Renal cortex interstitium (tissue), 15 donors: Measurements from ENCODE around the gene BLTP1. TPM values are rescaled to one million over a fixed set of nuclear protein-coding genes. Genes with fewer than 3 reads are reported as not detected.
A peak's percentile ranks its signal among the peaks of the same experiment; 100 is the strongest.
"Not testable (repeated sequence)": the region's sequence is repeated elsewhere in the genome, so short reads cannot be mapped to it uniquely, and the experiment has no call there.

Experiments used
- DNase-seq, 11 donors: peaks; one replicate each; pipeline ENCODE4 v3.0.0-alpha.2; 2013; ENCODE audit warnings: low read depth in 9 of 11, low spot score in 4 of 11; ENCODE audit errors: extremely low read depth in 1 of 11
- long read RNA-seq, 16 experiments: transcript quantifications; one replicate each; lab custom pipeline, GENCODE V29; 2026
- polyA plus RNA-seq, 3 donors: library from polyadenylated mRNA; unstranded; fragments of 120-200 nt; gene quantifications; one replicate each; pipeline ENCODE4 v1.2.1, GENCODE V29; 2013; ENCODE audit not compliant: insufficient read length in 3 of 3

The BLTP1 gene
- 10 to 100 TPM; 78.4 to 95.0 (median 84.0) TPM for polyA plus RNA-seq
- long read RNA-seq, donor 1: 0 reads
- long read RNA-seq, donor 2, partial matches to known transcripts: 6 of 6 reads
- long read RNA-seq, donor 2, other reads (novel, unspliced or antisense): 0 of 6 reads
- long read RNA-seq, donor 3, partial matches to known transcripts: 35 of 35 reads
- long read RNA-seq, donor 3, other reads (novel, unspliced or antisense): 0 of 35 reads
- long read RNA-seq, donor 4, partial matches to known transcripts: 18 of 18 reads
- long read RNA-seq, donor 4, other reads (novel, unspliced or antisense): 0 of 18 reads
- long read RNA-seq, donor 5: 0 reads
- long read RNA-seq, donor 6, full-length matches to known transcripts: 1 of 12 reads
- long read RNA-seq, donor 6, partial matches to known transcripts: 11 of 12 reads
- long read RNA-seq, donor 6, other reads (novel, unspliced or antisense): 0 of 12 reads
- long read RNA-seq, donor 7, partial matches to known transcripts: 34 of 36 reads
- long read RNA-seq, donor 7, other reads (novel, unspliced or antisense): 0 of 36 reads
- long read RNA-seq, donor 8: 0 reads
- long read RNA-seq, donor 9: 0 reads
- long read RNA-seq, donor 10, partial matches to known transcripts: 39 of 39 reads
- long read RNA-seq, donor 10, other reads (novel, unspliced or antisense): 0 of 39 reads
- long read RNA-seq, donor 11, partial matches to known transcripts: 10 of 10 reads
- long read RNA-seq, donor 11, other reads (novel, unspliced or antisense): 0 of 10 reads
- long read RNA-seq, donor 12, partial matches to known transcripts: 11 of 11 reads
- long read RNA-seq, donor 12, other reads (novel, unspliced or antisense): 0 of 11 reads
- long read RNA-seq, donor 13: 0 reads
- long read RNA-seq, donor 14, partial matches to known transcripts: 9 of 9 reads
- long read RNA-seq, donor 14, other reads (novel, unspliced or antisense): 0 of 9 reads
- long read RNA-seq, donor 15: 0 reads
- long read RNA-seq, donor 16, partial matches to known transcripts: 27 of 27 reads
- long read RNA-seq, donor 16, other reads (novel, unspliced or antisense): 0 of 27 reads

- DNase-seq: peak; percentile 76 to 89 (median 85)
Observed at GRCh38 chr4:122151982-122152710, at the start of gene BLTP1. Gene BLTP1, plus strand, starts transcription at chr4:122152331. Its CDS starts 18,317 bp downstream, at chr4:122170648.

GRCh38 chr4:122104184-122104583, 47.9 kb upstream of the BLTP1 start:
- DNase-seq: no peak

- DNase-seq: no peak
Observed at GRCh38 chr4:122107680-122108079, 44.5 kb upstream of the BLTP1 start.

GRCh38 chr4:122110304-122110703, 41.8 kb upstream of the BLTP1 start:
- not testable (repeated sequence) for DNase-seq

- no peak for DNase-seq
Observed at GRCh38 chr4:122117743-122118142, 34.4 kb upstream of the BLTP1 start.

GRCh38 chr4:122118243-122118642, 33.9 kb upstream of the BLTP1 start:
- no peak for DNase-seq

GRCh38 chr4:122119739-122120138, 32.4 kb upstream of the BLTP1 start:
- DNase-seq: no peak

GRCh38 chr4:122121593-122121992, 30.5 kb upstream of the BLTP1 start:
- no peak for DNase-seq

GRCh38 chr4:122122083-122122482, 30.0 kb upstream of the BLTP1 start:
- DNase-seq: no peak

GRCh38 chr4:122129061-122129460, 23.1 kb upstream of the BLTP1 start:
- no peak for DNase-seq

GRCh38 chr4:122131562-122132157, 20.5 kb upstream of the BLTP1 start:
- no peak for DNase-seq

GRCh38 chr4:122132891-122133290, 19.2 kb upstream of the BLTP1 start:
- no peak for DNase-seq

- no peak for DNase-seq
Observed at GRCh38 chr4:122139139-122139538, 13.0 kb upstream of the BLTP1 start.

- no peak for DNase-seq
Observed at GRCh38 chr4:122140834-122141233, 11.3 kb upstream of the BLTP1 start.

GRCh38 chr4:122142687-122143086, 9.4 kb upstream of the BLTP1 start:
- DNase-seq: no peak

GRCh38 chr4:122146652-122147051, 5.5 kb upstream of the BLTP1 start:
- DNase-seq: no peak

- DNase-seq: no peak
Observed at GRCh38 chr4:122150931-122151330, 1.2 kb upstream of the BLTP1 start.

- peak in 7 of 11 donors; percentile 3 to 36 (median 17) for DNase-seq
Observed at GRCh38 chr4:122152711-122153226, 638 bp downstream of the BLTP1 start.
